CD14-positive monocyte (primary cell): ENCODE results near the gene TTC28. TPM values are rescaled to one million over a fixed set of nuclear protein-coding genes. Genes with fewer than 3 reads are reported as not detected.
A peak's percentile ranks its signal among the peaks of the same experiment; 100 is the strongest.

Experiments
- DNase-seq, 3 donors: peaks; one replicate each; pipeline ENCODE4 v3.0.0-alpha.2; 2011 to 2022
- H2AFZ ChIP-seq: 2 replicates; pipeline ENCODE4 v1.6.0; 2012; ENCODE audit warnings: mild to moderate bottlenecking, low read depth, low read length, inconsistent platforms; ENCODE audit not compliant: insufficient read depth, poor library complexity, severe bottlenecking
- H3K27ac ChIP-seq, 2 donors: 1 replicate in 1 of 2; 2 replicates in 1 of 2; pipeline ENCODE4 v1.5.1; 2012 to 2013; ENCODE audit warnings: low read length in 2 of 2, control low read depth in 1 of 2, inconsistent platforms in 1 of 2, low read depth in 1 of 2, mild to moderate bottlenecking in 1 of 2
- H3K27me3 ChIP-seq, 2 donors: one replicate each; pipeline versions ENCODE4 v1.6.0 to v1.6.1; 2011 to 2013; ENCODE audit warnings: low read length in 2 of 2; ENCODE audit not compliant: control insufficient read depth in 2 of 2, insufficient read depth in 2 of 2
- H3K36me3 ChIP-seq, 2 donors: replicated peaks in 1 of 2; 1 replicate in 1 of 2; 2 replicates in 1 of 2; pipeline versions ENCODE4 v1.5.1 to v1.6.1; 2012 to 2013; ENCODE audit warnings: low read length in 2 of 2, control low read depth in 1 of 2, inconsistent platforms in 1 of 2, mild to moderate bottlenecking in 1 of 2; ENCODE audit not compliant: insufficient read depth in 2 of 2, control insufficient read depth in 1 of 2
- H3K4me1 ChIP-seq, 2 donors: 1 replicate in 1 of 2; 2 replicates in 1 of 2; pipeline versions ENCODE4 v1.5.1 to v1.6.1; 2012 to 2013; ENCODE audit warnings: low read length in 2 of 2, control low read depth in 1 of 2, inconsistent platforms in 1 of 2, mild to moderate bottlenecking in 1 of 2, moderate library complexity in 1 of 2; ENCODE audit not compliant: insufficient read depth in 2 of 2, control insufficient read depth in 1 of 2
- H3K4me2 ChIP-seq: replicated peaks from 2 replicates; pipeline ENCODE3; 2012; ENCODE audit warnings: low read length, moderate library complexity, mild to moderate bottlenecking; ENCODE audit not compliant: poor library complexity, severe bottlenecking; ENCODE audit errors: extremely low read depth
- H3K4me3 ChIP-seq, 3 experiments: fragments of 200-600 bp in 1 of 3; sonication (generic) in 1 of 3; replicated peaks in 1 of 3; 1 replicate in 2 of 3; 2 replicates in 1 of 3; pipeline ENCODE4 v1.5.1; 2011 to 2013; ENCODE audit warnings: low read length in 3 of 3, mild to moderate bottlenecking in 3 of 3, control low read depth in 2 of 3, low read depth in 2 of 3, inconsistent platforms in 1 of 3, moderate library complexity in 1 of 3
- H3K79me2 ChIP-seq: 2 replicates; pipeline ENCODE4 v1.6.0; 2012; ENCODE audit warnings: mild to moderate bottlenecking, control low read depth, inconsistent platforms, low read length, moderate library complexity; ENCODE audit not compliant: insufficient read depth
- H3K9ac ChIP-seq: 2 replicates; pipeline ENCODE4 v1.6.0; 2017; ENCODE audit warnings: low read length, mild to moderate bottlenecking; ENCODE audit not compliant: insufficient read depth, poor library complexity, severe bottlenecking
- H3K9me3 ChIP-seq, 2 donors: replicated peaks in 1 of 2; 1 replicate in 1 of 2; 2 replicates in 1 of 2; pipeline versions ENCODE4 v1.5.1 to v1.6.1; 2012 to 2013; ENCODE audit warnings: low read length in 2 of 2, control low read depth in 1 of 2; ENCODE audit not compliant: control insufficient read depth in 1 of 2, insufficient read depth in 1 of 2
- H4K20me1 ChIP-seq: 2 replicates; pipeline ENCODE4 v1.6.0; 2012; ENCODE audit warnings: mild to moderate bottlenecking, low read length, control low read depth, moderate library complexity; ENCODE audit not compliant: insufficient read depth
- H3K27ac Mint-ChIP-seq, 7 donors: one replicate each; pipeline ENCODE4 v1.8.0; 2020; ENCODE audit warnings: mild to moderate bottlenecking in 7 of 7, mixed read lengths in 7 of 7, moderate library complexity in 6 of 7, inconsistent platforms in 2 of 7
- H3K27me3 Mint-ChIP-seq, 3 donors: one replicate each; pipeline ENCODE4 v1.8.0; 2021 to 2022; ENCODE audit warnings: low read depth in 3 of 3, mild to moderate bottlenecking in 3 of 3, mixed read lengths in 3 of 3, moderate library complexity in 3 of 3, inconsistent platforms in 1 of 3
- H3K36me3 Mint-ChIP-seq, 2 donors: one replicate each; pipeline ENCODE4 v1.8.0; 2020; ENCODE audit warnings: mixed read lengths in 2 of 2, inconsistent platforms in 1 of 2, mild to moderate bottlenecking in 1 of 2
- H3K4me1 Mint-ChIP-seq: one replicate; pipeline ENCODE4 v1.8.0; 2020; ENCODE audit warnings: mild to moderate bottlenecking, mixed read lengths
- H3K4me3 Mint-ChIP-seq, 2 donors: one replicate each; pipeline ENCODE4 v1.8.0; 2020; ENCODE audit warnings: mild to moderate bottlenecking in 2 of 2, mixed read lengths in 2 of 2, moderate library complexity in 1 of 2
- H3K9me3 Mint-ChIP-seq, 7 donors: one replicate each; pipeline ENCODE4 v1.8.0; 2020 to 2022; ENCODE audit warnings: mixed read lengths in 7 of 7, mild to moderate bottlenecking in 6 of 7, moderate library complexity in 6 of 7, inconsistent platforms in 2 of 7
- WGBS: methylation state at CpG from one replicate; pipeline ENCODE4 v1.1.5; 2013; ENCODE audit warnings: missing lambda C conversion rate; ENCODE audit not compliant: insufficient coverage; 5-methylcytosine and 5-hydroxymethylcytosine counted together
- intact Hi-C, 2 donors: fragments of 100-400 bp; cut with micrococcal nuclease; formaldehyde crosslinking; loops; one replicate each; pipeline versions ENCODE4 v1.15.0 to v1.15.1; 2023
- polyA plus RNA-seq, 3 donors: library from polyadenylated mRNA; depleted of rRNA in 1 of 3; unstranded in 2 of 3; stranded (reverse) in 1 of 3; fragments of 300-500 nt in 2 of 3; fragments of >200 nt in 1 of 3; fragmentation: Illumina TruSeq in 2 of 3; gene quantifications; 1 replicate in 2 of 3; 2 replicates in 1 of 3; pipeline ENCODE4 v1.2.3, GENCODE V29; 2012 to 2021
- TF ChIP-seq, protein P1 (sequence below): fragments of 200-600 bp; IDR thresholded peaks from one replicate; pipeline ENCODE4 v1.8.0; 2022; ENCODE audit warnings: antibody characterized with exemption, mild to moderate bottlenecking

The TTC28 gene
- polyA plus RNA-seq, 3 donors = 0.24 to 0.61 TPM; not detected in 1

GRCh38 chr22:28599693-28600092 lies 79.9 kb downstream of the TTC28 start:
- no peaks in the 10 kb centered on the region for H3K79me2 ChIP-seq
- H3K4me1 Mint-ChIP-seq = no peaks in the 10 kb centered on the region
- no peaks in the 10 kb centered on the region for H4K20me1 ChIP-seq
- no peak overlapping the region for H3K4me2 ChIP-seq
- WGBS = no CpG with 5 or more reads among the region's 2 CpGs
- H3K27ac ChIP-seq = no peak overlapping the region
- no peak overlapping the region for H3K27ac Mint-ChIP-seq
- H3K36me3 Mint-ChIP-seq = no peaks in the 10 kb centered on the region
- intact Hi-C loops = loop anchor here (2.0 to 10.0 kb wide), 8 partner anchors 233 to 715 kb away; no protein-coding TSS in a partner anchor
- no peak for DNase-seq
- H3K4me1 ChIP-seq = no peaks in the 10 kb centered on the region
- no peak overlapping the region for H2AFZ ChIP-seq
- H3K4me3 Mint-ChIP-seq = no peak overlapping the region
- H3K9me3 Mint-ChIP-seq = no peaks in the 10 kb centered on the region
- TF ChIP-seq, protein P1, sequence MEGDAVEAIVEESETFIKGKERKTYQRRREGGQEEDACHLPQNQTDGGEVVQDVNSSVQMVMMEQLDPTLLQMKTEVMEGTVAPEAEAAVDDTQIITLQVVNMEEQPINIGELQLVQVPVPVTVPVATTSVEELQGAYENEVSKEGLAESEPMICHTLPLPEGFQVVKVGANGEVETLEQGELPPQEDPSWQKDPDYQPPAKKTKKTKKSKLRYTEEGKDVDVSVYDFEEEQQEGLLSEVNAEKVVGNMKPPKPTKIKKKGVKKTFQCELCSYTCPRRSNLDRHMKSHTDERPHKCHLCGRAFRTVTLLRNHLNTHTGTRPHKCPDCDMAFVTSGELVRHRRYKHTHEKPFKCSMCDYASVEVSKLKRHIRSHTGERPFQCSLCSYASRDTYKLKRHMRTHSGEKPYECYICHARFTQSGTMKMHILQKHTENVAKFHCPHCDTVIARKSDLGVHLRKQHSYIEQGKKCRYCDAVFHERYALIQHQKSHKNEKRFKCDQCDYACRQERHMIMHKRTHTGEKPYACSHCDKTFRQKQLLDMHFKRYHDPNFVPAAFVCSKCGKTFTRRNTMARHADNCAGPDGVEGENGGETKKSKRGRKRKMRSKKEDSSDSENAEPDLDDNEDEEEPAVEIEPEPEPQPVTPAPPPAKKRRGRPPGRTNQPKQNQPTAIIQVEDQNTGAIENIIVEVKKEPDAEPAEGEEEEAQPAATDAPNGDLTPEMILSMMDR = no peak
- H3K9me3 ChIP-seq = no peaks in the 10 kb centered on the region
- H3K4me3 ChIP-seq = no peak overlapping the region
- H3K27me3 ChIP-seq = no peaks in the 10 kb centered on the region
- H3K27me3 Mint-ChIP-seq = peaks cover 0 to 2% (median 0%) of the 10 kb centered on the region in 3 donors
- H3K9ac ChIP-seq = no peak overlapping the region
- no peaks in the 10 kb centered on the region for H3K36me3 ChIP-seq

GRCh38 chr22:28597665-28598064 lies 82.0 kb downstream of the TTC28 start:
- Histone ChIP-seq H3K27me3 (no peaks in the 10 kb centered on the region), H3K27ac (no peak overlapping the region), H3K9ac (no peak overlapping the region), H3K79me2 (no peaks in the 10 kb centered on the region), H3K9me3 (no peaks in the 10 kb centered on the region), H4K20me1 (no peaks in the 10 kb centered on the region), H2AFZ (no peak overlapping the region), H3K4me3 (no peak overlapping the region), H3K36me3 (no peaks in the 10 kb centered on the region), H3K4me2 (no peak overlapping the region), H3K4me1 (no peaks in the 10 kb centered on the region)
- Mint-ChIP-seq H3K36me3 (no peaks in the 10 kb centered on the region), H3K9me3 (no peaks in the 10 kb centered on the region), H3K27me3 (no peaks in the 10 kb centered on the region), H3K4me1 (no peaks in the 10 kb centered on the region), H3K4me3 (no peak overlapping the region), H3K27ac (peak overlapping the region in 2 of 7 donors; percentile 36 to 74)
- TF ChIP-seq, protein P1 = no peak
- DNase-seq = no peak
- intact Hi-C loops = loop anchor here (10.0 kb wide), 3 partner anchors 543 to 713 kb away; no protein-coding TSS in a partner anchor
- 86% methylated on average over 1 of the region's 3 CpGs for WGBS
